RWPE2 (cell line): ENCODE measurements around the gene SLC39A1.

ENCODE experiments used
- ATAC-seq: fragments of 200-7000 bp; cut with Tn5 transposase; 3 replicates; pipeline ENCODE4 v1.9.1; 2021; ENCODE audit warnings: low read depth
- DNase-seq: peaks from one replicate; pipeline ENCODE4 v3.0.0-alpha.2; 2020; ENCODE audit warnings: low spot score
- H3K27ac ChIP-seq: fragments of 450-650 bp; 2 replicates; pipeline ENCODE4 v1.5.1; 2017; ENCODE audit warnings: mild to moderate bottlenecking; ENCODE audit not compliant: poor library complexity, severe bottlenecking
- H3K27me3 ChIP-seq: fragments of 250-450 bp; sonication (Bioruptor Pico); 2 replicates; pipeline ENCODE4 v1.5.1; 2021; ENCODE audit warnings: mild to moderate bottlenecking, moderate library complexity; ENCODE audit not compliant: insufficient read depth, poor library complexity, severe bottlenecking
- H3K36me3 ChIP-seq: fragments of 250-450 bp; sonication (Bioruptor Pico); 2 replicates; pipeline ENCODE4 v1.5.1; 2020; ENCODE audit warnings: low read depth, mild to moderate bottlenecking, moderate library complexity
- H3K4me1 ChIP-seq: fragments of 250-450 bp; sonication (Bioruptor Pico); 2 replicates; pipeline ENCODE4 v1.5.1; 2021; ENCODE audit warnings: mild to moderate bottlenecking, moderate library complexity; ENCODE audit not compliant: insufficient read depth, poor library complexity, severe bottlenecking
- H3K4me3 ChIP-seq: fragments of 250-450 bp; sonication (Bioruptor Pico); 2 replicates; pipeline ENCODE4 v1.5.1; 2021; ENCODE audit warnings: mild to moderate bottlenecking, moderate library complexity; ENCODE audit not compliant: severe bottlenecking
- H3K9me3 ChIP-seq: fragments of 250-450 bp; sonication (Bioruptor Pico); 2 replicates; pipeline ENCODE4 v1.5.1; 2021; ENCODE audit warnings: mild to moderate bottlenecking, moderate library complexity; ENCODE audit not compliant: severe bottlenecking
- CTCF ChIP-seq: fragments of 450-650 bp; IDR thresholded peaks from one replicate; pipeline ENCODE4 v1.5.1; 2017; ENCODE audit warnings: mild to moderate bottlenecking, moderate library complexity; ENCODE audit not compliant: poor library complexity, severe bottlenecking

SLC39A1 gene

GRCh38 chr1:153934746-153935145 lies 28.6 kb downstream of the SLC39A1 start:
- Histone ChIP-seq H3K36me3 (peaks cover 69% of the 10 kb centered on the region), H3K27me3 (no peaks in the 10 kb centered on the region), H3K4me3 (no peak overlapping the region), H3K9me3 (no peaks in the 10 kb centered on the region), H3K4me1 (no peaks in the 10 kb centered on the region), H3K27ac (no peak overlapping the region)
- TF ChIP-seq CTCF, result no peak
- DNase-seq, result no peak
- ATAC-seq, result no peak

GRCh38 chr1:153933955-153934354 lies 29.4 kb downstream of the SLC39A1 start:
- ATAC-seq, result no peak
- no peak overlapping the region for H3K27ac ChIP-seq
- TF ChIP-seq CTCF, result no peak
- peaks cover 67% of the 10 kb centered on the region for H3K36me3 ChIP-seq
- no peak for DNase-seq
- H3K4me3 ChIP-seq, result no peak overlapping the region
- H3K27me3 ChIP-seq, result no peaks in the 10 kb centered on the region
- H3K4me1 ChIP-seq, result no peaks in the 10 kb centered on the region
- no peaks in the 10 kb centered on the region for H3K9me3 ChIP-seq

GRCh38 chr1:153933430-153933829 lies 29.9 kb downstream of the SLC39A1 start:
- H3K4me1 ChIP-seq, result no peaks in the 10 kb centered on the region
- no peak overlapping the region for H3K4me3 ChIP-seq
- H3K27me3 ChIP-seq, result no peaks in the 10 kb centered on the region
- no peaks in the 10 kb centered on the region for H3K9me3 ChIP-seq
- no peak overlapping the region for H3K27ac ChIP-seq
- TF ChIP-seq CTCF, result no peak
- DNase-seq (no peak), ATAC-seq (no peak)
- peaks cover 63% of the 10 kb centered on the region for H3K36me3 ChIP-seq

GRCh38 chr1:153932156-153933131 lies 30.9 kb downstream of the SLC39A1 start:
- Histone ChIP-seq H3K4me3 (no peak overlapping the region), H3K36me3 (peaks cover 54% of the 10 kb centered on the region), H3K4me1 (no peaks in the 10 kb centered on the region), H3K9me3 (no peaks in the 10 kb centered on the region), H3K27me3 (no peaks in the 10 kb centered on the region), H3K27ac (no peak overlapping the region)
- DNase-seq (no peak), ATAC-seq (no peak)
- no peak for TF ChIP-seq CTCF
